GM12872 (cell line): Measurements from ENCODE around the gene SP2.

Experiments
- CTCF ChIP-seq: IDR thresholded peaks from 3 replicates; pipeline ENCODE4 v1.5.1; 2011; ENCODE audit warnings: low read depth, mild to moderate bottlenecking, low read length, moderate library complexity; ENCODE audit not compliant: insufficient read depth

The SP2 gene

GRCh38 chr17:47872019-47872650 is 23.9 kb upstream of the SP2 start:
- TF ChIP-seq CTCF: no peak

GRCh38 chr17:47872651-47873161 is 23.3 kb upstream of the SP2 start:
- TF ChIP-seq CTCF: no peak

GRCh38 chr17:47873200-47874090 is 22.6 kb upstream of the SP2 start:
- TF ChIP-seq CTCF: no peak

GRCh38 chr17:47875011-47875985 is 20.7 kb upstream of the SP2 start:
- TF ChIP-seq CTCF: no peak

GRCh38 chr17:47877368-47878034 is 18.5 kb upstream of the SP2 start:
- TF ChIP-seq CTCF: no peak

GRCh38 chr17:47878203-47879027 is 17.6 kb upstream of the SP2 start:
- no peak for TF ChIP-seq CTCF
